Coronary artery (tissue), 2 donors: Measurements from ENCODE around the gene BIRC3.

Experiments used
- DNase-seq: peaks from one replicate; pipeline ENCODE4 v3.0.0-alpha.2; 2017; ENCODE audit warnings: low spot score
- H3K27ac ChIP-seq, 2 donors: fragments of 200-600 bp; sonication (generic); one replicate each; pipeline ENCODE4 v1.5.1; 2016 to 2019
- H3K4me3 ChIP-seq: fragments of 200-600 bp; sonication (generic); 2 replicates; pipeline ENCODE4 v1.5.1; 2016; ENCODE audit warnings: mild to moderate bottlenecking, moderate library complexity
- CTCF ChIP-seq: fragments of 200-600 bp; sonication (generic); IDR thresholded peaks from one replicate; pipeline ENCODE4 v1.5.1; 2019; ENCODE audit warnings: antibody characterized with exemption

The BIRC3 gene

DNA sequence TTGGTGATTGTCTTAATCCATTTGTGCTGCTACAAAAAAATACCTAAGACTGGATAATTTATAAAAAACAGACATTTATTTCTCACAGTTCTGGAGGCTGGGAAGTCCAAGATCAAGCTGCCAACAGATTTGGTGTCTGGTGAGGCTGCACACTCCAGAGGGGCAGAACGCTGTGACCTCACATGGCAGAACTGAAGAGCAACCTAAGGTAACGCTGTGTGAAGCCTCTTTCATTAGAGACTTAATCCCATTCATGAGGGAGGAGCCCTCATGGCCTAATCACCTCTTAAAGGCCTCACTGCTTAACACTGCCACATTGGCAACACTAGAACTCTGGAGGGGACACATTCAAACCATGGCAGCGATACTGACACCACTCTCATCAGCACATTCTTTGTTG is 42.7 kb upstream of the BIRC3 start:
- Histone ChIP-seq H3K4me3 (no peak overlapping the region), H3K27ac (no peak overlapping the region)
- DNase-seq: no peak

GRCh38 chr11:102276362-102276761 is 40.9 kb upstream of the BIRC3 start:
- no peak for DNase-seq
- H3K4me3 ChIP-seq: no peak overlapping the region
- no peak overlapping the region for H3K27ac ChIP-seq
- no peak for TF ChIP-seq CTCF

More for the DNA sequence above, 42.7 kb upstream of the BIRC3 start:
- no peak for TF ChIP-seq CTCF

- no peak for TF ChIP-seq CTCF
- H3K27ac ChIP-seq: no peak overlapping the region
These were observed 40.5 kb upstream of the BIRC3 start for GRCh38 chr11:102276783-102277182.

DNA sequence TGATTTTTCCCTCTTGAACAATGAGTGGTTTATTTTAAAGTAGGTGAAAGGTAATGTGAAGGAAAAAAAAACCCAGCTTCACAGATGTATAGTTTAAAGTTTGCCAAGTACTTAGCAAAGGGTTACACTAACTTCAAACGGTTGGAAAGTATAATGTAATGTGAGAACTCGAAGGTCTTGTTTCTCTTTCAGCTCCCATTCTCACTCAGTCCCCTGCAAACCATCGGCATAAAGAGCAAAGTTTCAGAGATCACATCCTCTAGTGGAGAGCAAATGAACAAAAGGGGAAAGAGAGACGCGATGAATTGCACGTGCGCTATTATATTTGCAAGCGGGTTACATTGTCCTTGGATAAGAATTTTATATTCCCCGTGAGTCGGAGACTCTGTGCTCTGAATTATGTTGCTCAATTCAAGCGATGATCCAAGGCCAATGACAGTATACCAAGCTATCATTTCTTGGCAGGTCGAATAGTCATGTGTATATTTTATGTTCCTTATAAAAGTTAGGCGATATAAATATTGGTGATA is 37.6 kb upstream of the BIRC3 start:
- no peak for DNase-seq
- Histone ChIP-seq H3K27ac (no peak overlapping the region), H3K4me3 (peak overlapping the region; percentile 10)
- TF ChIP-seq CTCF: no peak

More at GRCh38 chr11:102276783-102277182, 40.5 kb upstream of the BIRC3 start:
- DNase-seq: no peak
- no peak overlapping the region for H3K4me3 ChIP-seq

DNA sequence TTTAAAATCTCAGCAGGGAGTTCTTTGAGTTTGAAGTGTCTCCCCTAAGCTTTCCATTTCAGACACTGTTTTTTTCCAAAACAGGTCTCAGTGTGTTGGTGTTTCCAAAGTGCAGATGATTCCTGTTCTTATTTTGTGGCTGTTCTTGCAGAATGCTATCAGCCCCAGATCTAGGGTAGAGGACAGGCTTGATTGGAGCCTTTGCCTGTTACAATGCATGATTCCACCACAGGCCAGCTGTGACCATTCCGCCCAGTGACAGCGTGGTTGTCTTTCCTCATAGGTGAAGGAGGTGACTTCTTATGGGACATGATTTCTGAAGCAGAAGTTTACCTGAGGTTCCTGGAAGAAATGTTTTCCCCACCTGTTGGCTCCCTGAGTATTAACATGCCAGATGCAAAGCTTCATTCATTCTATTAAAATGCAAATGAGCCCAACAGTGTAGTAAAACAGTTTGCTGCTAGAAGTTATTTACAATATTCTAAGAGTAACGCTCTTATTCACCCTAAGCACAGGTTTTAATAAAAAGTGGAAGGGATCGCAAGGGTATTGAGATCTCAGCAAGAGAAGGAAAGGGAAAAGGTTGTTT is 36.9 kb upstream of the BIRC3 start:
- Histone ChIP-seq H3K4me3 (no peak overlapping the region), H3K27ac (no peak overlapping the region)
- DNase-seq: no peak
- no peak for TF ChIP-seq CTCF

- H3K4me3 ChIP-seq: no peak overlapping the region
- TF ChIP-seq CTCF: no peak
- H3K27ac ChIP-seq: peak overlapping the region in 1 of 2 donors; percentile 53
- no peak for DNase-seq
These were observed 34.2 kb upstream of the BIRC3 start for GRCh38 chr11:102283116-102283485.

DNA sequence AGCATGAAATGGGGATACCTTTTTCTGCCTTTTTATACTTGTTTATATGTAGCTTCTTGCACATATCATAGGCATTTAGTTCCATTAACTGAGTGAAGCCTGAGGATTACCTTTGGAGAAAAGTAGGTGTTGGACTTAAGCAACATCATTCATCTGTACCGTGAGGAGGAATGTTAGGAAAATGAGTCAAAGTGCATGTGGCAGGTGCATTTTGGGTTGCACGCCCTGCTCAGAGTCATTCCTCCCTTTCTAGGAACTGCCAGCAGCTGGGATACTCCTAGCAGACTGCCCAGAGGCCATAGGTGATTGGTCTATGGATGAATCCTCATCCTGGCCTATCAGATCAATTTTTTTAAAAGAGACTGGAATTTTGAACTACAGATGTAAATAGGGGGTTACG is 33.3 kb upstream of the BIRC3 start:
- no peak for DNase-seq
- TF ChIP-seq CTCF: no peak
- no peak overlapping the region for H3K4me3 ChIP-seq
- no peak overlapping the region for H3K27ac ChIP-seq
